ENCODE results near the gene ZC3H12A.
A peak's percentile ranks its signal among the peaks of the same experiment; 100 is the strongest.
"Not testable (repeated sequence)": the region's sequence is repeated elsewhere in the genome, so short reads cannot be mapped to it uniquely, and the experiment has no call there.

Gene ZC3H12A

DNA sequence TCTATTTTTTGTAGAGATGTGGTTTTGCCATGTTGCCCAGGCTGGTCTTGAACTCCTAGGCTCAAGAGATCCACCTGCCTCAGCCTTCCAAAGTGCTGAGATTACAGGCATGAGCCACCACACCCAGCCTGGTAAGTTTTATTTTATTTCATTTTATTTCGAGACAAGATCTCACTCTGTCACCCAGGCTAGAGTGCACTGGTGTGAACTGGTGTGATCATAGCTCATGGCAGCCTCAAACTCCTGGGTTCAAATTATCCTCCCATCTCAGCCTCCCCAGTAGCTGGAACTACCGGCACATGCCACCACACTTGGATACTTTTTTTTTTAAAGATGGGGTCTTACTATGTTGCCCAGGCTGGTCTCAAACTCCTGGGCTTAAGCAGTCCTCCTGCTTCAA, 28.4 kb downstream of the ZC3H12A start:
- not testable (repeated sequence) for DNase-seq

DNA sequence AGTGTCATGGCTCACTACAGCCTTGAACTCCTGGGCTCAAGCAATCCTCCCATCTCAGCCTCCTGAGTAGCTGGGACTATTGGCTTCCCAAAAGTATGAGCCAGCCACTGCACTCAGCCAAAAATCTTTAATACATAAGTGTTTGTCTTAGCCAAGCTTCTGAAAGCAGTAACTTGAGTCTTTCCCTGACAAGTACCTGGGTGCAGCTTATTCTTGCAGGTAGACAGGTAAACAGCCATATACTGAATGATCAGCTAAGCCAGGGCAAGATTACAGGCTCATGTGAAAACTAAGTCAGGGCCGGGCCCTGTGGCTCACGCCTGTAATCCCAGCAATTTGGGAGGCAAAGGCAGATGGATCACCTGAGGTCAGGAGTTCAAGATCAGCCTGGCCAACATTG, 32.4 kb downstream of the ZC3H12A start:
- DNase-seq = no peak

DNA sequence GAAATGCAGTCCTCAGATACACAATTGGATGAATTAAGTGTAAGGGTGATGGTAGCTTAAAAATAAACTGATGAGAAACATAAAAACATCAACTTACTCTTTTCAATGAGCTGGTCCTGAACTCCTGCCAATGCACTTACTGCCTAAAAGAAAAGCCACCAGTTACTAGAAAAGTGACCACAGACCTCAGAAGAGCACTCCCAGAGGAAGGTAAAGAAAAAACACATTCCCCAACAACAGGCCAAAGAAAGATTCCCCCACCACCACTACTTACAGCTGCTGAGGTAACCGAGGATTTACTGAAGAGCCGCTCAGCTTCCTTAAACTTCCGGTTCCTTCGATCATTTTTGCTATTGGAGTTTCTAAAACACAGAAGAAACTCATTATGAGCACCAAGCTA, 34.8 kb downstream of the ZC3H12A start:
- DNase-seq = no peak

DNA sequence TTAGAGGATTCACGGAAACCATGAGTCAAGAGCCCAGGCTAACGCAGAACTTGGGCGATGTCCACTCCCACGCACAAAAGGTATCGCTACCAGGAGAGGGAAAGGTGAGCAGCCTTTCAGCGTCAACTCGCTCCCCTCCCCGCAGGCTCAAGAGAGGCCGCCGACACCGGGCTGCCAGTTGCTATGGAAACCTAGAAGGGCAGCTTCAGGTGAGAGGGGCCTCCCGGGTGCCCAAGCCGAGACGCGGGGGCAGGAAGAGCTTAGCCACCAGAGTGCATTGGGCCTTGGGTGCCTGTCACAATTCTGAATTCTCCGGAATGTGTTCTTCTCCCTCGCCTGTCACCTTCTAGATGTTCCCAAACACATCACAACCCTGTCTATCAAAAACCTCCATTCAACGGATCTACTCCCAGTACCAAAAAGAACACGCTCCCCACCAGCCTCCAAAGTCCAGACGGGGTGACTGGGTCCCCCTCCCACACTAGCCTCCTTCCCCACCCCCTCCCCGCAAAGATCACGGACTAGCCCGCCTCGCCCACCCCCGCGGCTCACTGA, 39.5 kb downstream of the ZC3H12A start:
- no peak for DNase-seq

DNA sequence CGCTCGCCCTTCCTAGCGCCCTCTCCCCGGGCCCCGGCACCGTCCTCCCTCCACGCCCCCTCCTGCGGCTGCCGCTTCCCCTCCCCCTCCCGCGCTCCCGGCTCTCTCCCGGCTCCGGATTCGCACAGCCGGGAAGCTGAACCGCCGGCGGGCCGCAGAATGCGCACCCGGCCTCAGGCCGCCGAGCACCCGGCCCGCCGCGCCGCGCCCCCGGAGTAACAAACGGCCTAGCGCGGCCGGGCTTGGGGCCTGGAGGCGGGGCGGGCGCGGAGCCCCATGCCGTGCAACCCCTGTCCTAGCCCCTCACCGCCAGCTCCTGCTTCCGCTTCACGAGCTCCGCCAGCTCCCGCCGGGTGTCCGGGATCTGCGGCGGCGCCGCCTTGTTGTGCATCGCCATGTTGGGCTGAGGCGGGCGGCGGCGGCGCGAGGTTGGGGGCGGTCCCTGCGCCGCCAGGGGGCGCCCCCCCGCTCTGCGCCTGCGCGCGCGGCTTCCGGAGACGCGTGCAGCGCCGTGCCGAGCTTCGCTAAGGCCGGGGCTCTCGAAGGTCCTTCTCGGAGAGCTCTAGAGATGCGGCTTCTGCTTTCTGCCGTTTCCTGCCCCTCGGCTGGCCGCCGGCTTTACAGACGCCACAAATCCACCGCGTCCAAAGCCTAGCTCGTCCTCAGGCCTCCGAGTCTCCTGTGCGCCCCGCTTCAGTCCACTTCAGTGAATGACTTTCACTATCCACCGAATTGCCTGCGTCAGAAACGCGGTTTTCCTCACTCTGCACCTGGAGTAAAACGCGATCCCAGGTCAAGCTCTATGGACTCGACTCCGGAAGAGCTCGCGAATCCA, 40.2 kb downstream of the ZC3H12A start, which contains the start of gene MEAF6:
Gene MEAF6, minus strand, starts transcription at position 417 of the 835 bp plus-strand sequence. Its CDS starts 20 bp downstream, at position 397.
- DNase-seq = peak; percentile 51 to 79

DNA sequence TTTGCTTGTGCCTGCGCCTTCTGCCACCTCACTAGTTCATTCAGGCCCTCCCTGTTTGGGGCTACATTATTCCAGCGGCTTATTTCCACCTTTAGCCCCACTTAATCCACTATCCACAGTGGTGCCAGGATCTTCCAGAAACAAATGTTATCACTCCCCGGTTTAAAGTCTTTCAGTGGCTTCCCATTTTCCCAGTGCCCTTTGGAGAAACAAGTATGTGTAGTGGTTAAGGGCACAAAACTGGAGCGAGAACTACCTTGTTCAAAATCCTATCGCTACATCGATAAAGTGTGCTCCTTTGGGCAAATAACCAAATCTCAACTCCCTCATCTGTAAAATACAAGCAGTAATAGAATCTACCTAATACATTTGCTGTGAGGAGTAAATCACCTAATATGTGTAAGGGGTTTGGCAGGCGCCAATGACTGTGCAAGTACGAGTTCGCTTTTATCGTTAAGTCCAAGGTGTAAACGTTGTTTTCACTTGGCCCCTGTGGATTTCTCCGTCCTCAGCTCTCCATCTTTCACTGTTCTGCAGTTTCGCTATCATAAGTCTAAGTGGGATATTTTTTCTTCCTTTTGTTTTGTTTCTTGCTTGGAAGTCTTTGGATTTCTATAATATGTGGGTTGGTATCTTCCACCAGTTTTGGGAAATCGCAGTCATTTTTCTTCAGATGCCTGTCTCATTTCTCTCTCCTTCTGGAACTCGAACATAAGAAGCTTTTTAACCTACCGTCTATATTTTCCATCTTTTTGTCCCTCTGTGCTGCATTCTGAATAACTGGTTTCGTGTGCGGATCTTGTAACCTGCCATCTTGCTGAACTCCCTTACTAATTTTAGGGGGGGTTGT, 41.0 kb downstream of the ZC3H12A start:
- DNase-seq = no peak

DNA sequence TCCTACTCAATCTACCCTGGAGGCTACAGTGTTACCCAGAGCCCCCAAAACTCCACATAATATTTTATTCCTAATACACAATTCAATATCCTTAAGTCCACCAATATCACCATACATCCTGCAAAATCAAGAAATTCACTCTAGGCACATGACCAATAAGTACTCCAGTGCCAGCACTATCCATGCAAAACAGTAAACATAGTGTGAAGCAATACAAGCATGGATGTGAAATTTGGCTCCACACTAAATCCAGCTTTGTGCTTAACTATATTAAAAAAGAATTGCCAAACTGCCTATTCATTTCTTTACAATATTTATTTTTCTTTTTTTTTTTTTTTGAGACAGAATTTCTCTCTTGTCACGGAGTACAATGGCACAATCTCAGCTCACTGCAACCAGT, 43.2 kb downstream of the ZC3H12A start:
- no peak for DNase-seq

DNA sequence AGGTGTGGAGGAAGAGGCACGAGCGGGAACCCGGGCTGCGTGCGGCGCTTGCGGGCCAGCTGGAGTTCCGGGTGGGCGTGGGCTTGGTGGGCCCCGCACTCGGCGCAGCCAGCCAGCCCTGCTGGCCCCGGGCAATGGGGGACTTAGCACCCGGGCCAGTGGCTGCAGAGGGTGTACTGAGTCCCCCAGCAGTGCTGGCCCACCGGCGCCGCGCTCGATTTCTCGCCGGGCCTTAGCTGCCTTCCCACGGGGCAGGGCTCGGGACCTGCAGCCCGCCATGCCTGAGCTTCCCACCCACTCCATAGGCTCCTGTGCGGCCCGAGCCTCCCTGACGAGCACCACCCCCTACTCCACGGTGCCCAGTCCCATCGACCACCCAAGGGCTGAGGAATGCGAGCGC, 43.9 kb downstream of the ZC3H12A start:
- DNase-seq = not testable (repeated sequence)

DNA sequence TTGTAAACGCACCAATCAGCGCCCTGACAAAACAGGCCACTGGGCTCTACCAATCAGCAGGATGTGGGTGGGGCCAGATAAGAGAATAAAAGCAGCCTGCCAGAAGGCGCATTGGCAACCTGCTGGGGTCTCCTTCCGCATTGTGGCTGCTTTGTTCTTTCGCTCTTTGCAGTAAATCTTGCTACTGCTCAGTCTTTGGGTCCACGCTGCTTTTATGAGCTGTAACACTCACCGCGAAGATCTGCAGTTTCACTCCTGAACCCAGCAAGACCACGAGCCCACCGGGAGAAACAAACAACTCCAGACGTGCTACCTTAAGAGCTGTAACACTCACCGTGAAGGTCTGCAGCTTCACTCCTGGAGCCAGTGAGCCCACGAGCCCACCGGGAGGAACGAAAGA, 44.5 kb downstream of the ZC3H12A start:
- DNase-seq = not testable (repeated sequence)

DNA sequence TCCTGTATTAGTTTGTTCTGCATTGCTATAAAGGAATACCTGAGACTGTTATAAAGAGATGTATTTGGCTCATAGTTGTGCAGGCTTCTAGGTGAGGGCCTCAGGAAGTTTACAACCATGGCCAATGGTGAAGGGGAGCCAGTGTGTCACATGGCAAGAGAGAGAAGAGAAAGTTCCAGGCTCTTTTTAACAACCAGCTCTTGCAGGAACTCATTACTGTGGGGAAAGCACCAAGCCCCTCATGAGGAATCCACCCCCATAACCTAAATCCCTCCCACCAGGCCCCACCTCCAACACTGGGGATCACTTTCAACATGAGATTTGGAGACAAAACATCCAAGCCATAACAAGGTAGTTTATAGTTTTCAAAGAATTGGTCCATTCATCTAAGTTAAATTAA, 45.2 kb downstream of the ZC3H12A start:
- DNase-seq = no peak

DNA sequence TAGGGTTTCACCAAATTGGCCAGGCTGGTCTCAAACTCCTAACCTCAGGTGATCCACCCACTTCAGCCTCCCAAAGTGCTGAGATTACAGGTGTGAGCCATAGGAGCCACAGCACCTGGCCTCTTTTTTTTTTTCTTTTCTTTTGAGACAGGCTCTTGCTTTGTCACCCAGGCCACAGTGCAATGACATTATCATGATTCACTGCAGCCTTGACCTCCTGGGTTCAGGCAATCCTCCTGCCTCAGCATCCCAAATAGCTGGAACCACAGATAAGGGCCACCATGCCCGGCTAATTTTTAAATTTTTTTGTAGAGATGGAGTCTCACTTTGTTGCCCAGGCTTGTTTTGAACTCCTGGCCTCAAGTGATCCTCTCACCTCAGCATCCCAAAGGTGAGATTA, 55.5 kb downstream of the ZC3H12A start:
- not testable (repeated sequence) for DNase-seq

DNA sequence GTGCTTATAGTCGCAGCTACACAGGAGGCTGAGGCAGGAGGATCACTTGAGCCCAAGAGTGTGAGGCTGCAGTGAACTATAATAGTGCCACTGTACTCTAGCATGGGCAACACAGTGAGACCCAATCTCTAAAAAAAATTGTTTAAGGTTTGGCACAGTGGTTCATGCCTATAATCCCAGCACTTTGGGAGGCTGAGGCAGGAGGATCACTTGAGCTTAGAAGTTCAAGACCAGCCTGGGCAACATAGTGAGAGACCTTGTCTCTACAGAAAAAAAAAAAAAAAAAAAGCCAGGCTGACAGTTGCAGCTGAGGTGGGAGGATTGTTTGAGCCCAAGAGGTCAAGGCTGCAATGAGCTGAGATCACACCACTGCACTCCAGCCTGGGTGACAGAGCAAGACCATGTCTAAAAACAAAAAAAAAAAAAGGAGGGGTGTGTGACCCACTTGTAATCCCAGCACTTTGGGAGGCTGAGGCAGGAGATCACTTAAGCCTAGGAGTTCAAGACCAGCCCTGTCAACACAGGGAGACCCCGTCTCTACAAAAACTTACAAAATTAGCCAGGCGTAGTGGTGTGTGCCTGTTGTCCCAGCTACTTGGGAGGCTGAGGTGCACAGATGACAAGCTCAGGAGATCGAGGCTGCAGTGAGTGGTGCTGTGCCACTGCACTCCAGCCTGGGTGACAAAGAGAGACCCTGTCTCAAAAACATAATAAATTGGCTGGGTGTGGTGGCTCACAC, 58.2 kb downstream of the ZC3H12A start:
- not testable (repeated sequence) for DNase-seq

DNA sequence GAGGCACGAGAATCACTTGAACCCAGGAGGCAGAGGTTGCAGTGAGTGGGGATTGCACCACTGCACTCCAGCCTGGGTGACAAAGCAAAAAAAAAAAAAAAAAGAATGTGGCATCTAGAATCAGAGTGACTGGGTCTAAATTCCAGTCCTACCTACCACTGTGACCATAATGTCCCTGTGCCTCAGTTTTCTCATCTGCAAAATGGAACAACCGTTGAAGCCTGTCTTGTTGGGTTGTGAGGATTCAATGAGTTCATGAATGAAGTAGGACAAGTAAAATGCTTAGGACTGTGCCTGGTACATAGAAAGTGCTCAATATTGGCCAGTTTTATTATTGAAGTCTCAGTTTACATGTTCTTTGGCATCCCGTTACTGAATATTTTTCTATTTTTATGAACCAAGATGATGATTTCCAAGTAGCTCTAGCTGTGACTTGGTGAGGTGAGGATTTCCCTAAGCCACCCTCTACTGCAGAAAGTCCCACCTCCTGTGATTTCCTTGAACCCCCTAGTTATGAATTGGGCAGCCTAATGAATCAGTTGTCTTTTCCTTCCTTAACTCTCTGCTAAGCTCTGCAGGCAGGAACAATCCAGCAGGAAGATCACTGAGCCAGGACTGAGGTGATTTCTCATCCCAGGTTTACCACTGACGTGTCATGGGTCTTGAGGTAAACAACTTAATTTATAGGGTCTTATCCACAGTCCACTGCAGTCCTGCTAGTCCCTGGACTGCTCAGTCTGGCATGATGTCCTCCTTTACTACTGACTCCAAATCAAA, 59.1 kb downstream of the ZC3H12A start:
- no peak for DNase-seq
